Measurements from ENCODE around the gene ST6GALNAC6. TPM values are rescaled to one million over a fixed set of nuclear protein-coding genes. Genes with fewer than 3 reads are reported as not detected.

The ST6GALNAC6 gene
- total and polyA plus RNA-seq, 2 experiments from 2014 or later, result 31.8 to 47.7 TPM

GRCh38 chr9:127886401-127886972 is 12.9 kb downstream of the ST6GALNAC6 start:
- H3K27me3 ChIP-seq, result no peaks in the 10 kb centered on the region
- TF ChIP-seq EZH2 (IDR thresholded peaks at IDR 0.05; ENCODE audit: borderline replicate concordance) (no peak), CTCF (IDR thresholded peaks at IDR 0.05; ENCODE audit: poor library complexity) (no peak), EZH2phosphoT487 (IDR thresholded peaks at IDR 0.05; ENCODE audit: low read depth, severe bottlenecking, unreplicated experiment) (no peak)
- no peaks in the 10 kb centered on the region for H3K4me1 ChIP-seq (ENCODE audit: insufficient read depth)
- H3K27ac ChIP-seq, result no peak overlapping the region
- H3K9me3 ChIP-seq (ENCODE audit: low read depth), result no peaks in the 10 kb centered on the region
- DNase-seq (ENCODE audit: low spot score), result no peak
- no peaks in the 10 kb centered on the region for H3K9me2 ChIP-seq (replicated peaks; ENCODE audit: insufficient read depth)
- no peaks in the 10 kb centered on the region for H3K36me3 ChIP-seq (replicated peaks; ENCODE audit: insufficient read depth, low read depth)
- H2AFZ ChIP-seq, result no peak overlapping the region
- H3K4me2 ChIP-seq, result no peak overlapping the region
- no peaks in the 10 kb centered on the region for H4K20me1 ChIP-seq (ENCODE audit: insufficient read depth, poor library complexity, severe bottlenecking)
- no peaks in the 10 kb centered on the region for H3K79me2 ChIP-seq
- 96% methylated on average over 18 of the region's 18 CpGs for WGBS (ENCODE audit: low lambda C conversion rate, missing lambda C conversion rate)
- H3K4me3 ChIP-seq, result no peak overlapping the region

- TF ChIP-seq CTCF (IDR thresholded peaks at IDR 0.05; ENCODE audit: poor library complexity) (no peak), EZH2 (IDR thresholded peaks at IDR 0.05; ENCODE audit: borderline replicate concordance) (no peak), EZH2phosphoT487 (IDR thresholded peaks at IDR 0.05; ENCODE audit: low read depth, severe bottlenecking, unreplicated experiment) (no peak)
- Histone ChIP-seq H3K4me2 (no peak overlapping the region), H3K4me3 (no peak overlapping the region), H3K36me3 (replicated peaks; ENCODE audit: insufficient read depth, low read depth) (no peaks in the 10 kb centered on the region), H3K9me2 (replicated peaks; ENCODE audit: insufficient read depth) (no peaks in the 10 kb centered on the region), H3K4me1 (ENCODE audit: insufficient read depth) (no peaks in the 10 kb centered on the region), H3K9me3 (ENCODE audit: low read depth) (no peaks in the 10 kb centered on the region), H3K27me3 (no peaks in the 10 kb centered on the region), H3K27ac (no peak overlapping the region), H2AFZ (no peak overlapping the region), H4K20me1 (ENCODE audit: insufficient read depth, poor library complexity, severe bottlenecking) (no peaks in the 10 kb centered on the region), H3K79me2 (no peaks in the 10 kb centered on the region)
- no peak for DNase-seq (ENCODE audit: low spot score)
- WGBS (ENCODE audit: low lambda C conversion rate, missing lambda C conversion rate), result 83% methylated on average over 11 of the region's 13 CpGs
These were observed 13.7 kb downstream of the ST6GALNAC6 start for GRCh38 chr9:127885508-127886281.

GRCh38 chr9:127884976-127885490 is 14.4 kb downstream of the ST6GALNAC6 start:
- H3K4me3 ChIP-seq, result no peak overlapping the region
- H4K20me1 ChIP-seq (ENCODE audit: insufficient read depth, poor library complexity, severe bottlenecking), result no peaks in the 10 kb centered on the region
- H3K9me2 ChIP-seq (replicated peaks; ENCODE audit: insufficient read depth), result no peaks in the 10 kb centered on the region
- H3K79me2 ChIP-seq, result no peaks in the 10 kb centered on the region
- H3K36me3 ChIP-seq (replicated peaks; ENCODE audit: insufficient read depth, low read depth), result no peaks in the 10 kb centered on the region
- no peaks in the 10 kb centered on the region for H3K27me3 ChIP-seq
- H3K4me2 ChIP-seq, result no peak overlapping the region
- TF ChIP-seq CTCF (IDR thresholded peaks at IDR 0.05; ENCODE audit: poor library complexity) (no peak), EZH2 (IDR thresholded peaks at IDR 0.05; ENCODE audit: borderline replicate concordance) (no peak), EZH2phosphoT487 (IDR thresholded peaks at IDR 0.05; ENCODE audit: low read depth, severe bottlenecking, unreplicated experiment) (no peak)
- no peak overlapping the region for H2AFZ ChIP-seq
- no peak overlapping the region for H3K27ac ChIP-seq
- no peaks in the 10 kb centered on the region for H3K4me1 ChIP-seq (ENCODE audit: insufficient read depth)
- DNase-seq (ENCODE audit: low spot score), result no peak
- no peaks in the 10 kb centered on the region for H3K9me3 ChIP-seq (ENCODE audit: low read depth)
- 94% methylated on average over 15 of the region's 15 CpGs for WGBS (ENCODE audit: low lambda C conversion rate, missing lambda C conversion rate)
